Nephron progenitor cell (in vitro differentiated cells): ENCODE results near the gene ZDHHC23.

ENCODE experiments used
- DNase-seq: peaks from one replicate; pipeline ENCODE4 v3.0.0; 2021
- H3K27ac Mint-ChIP-seq: 2 replicates; pipeline ENCODE4 v1.8.0; 2021; ENCODE audit warnings: mild to moderate bottlenecking, moderate library complexity, mixed read lengths
- H3K27me3 Mint-ChIP-seq: 2 replicates; pipeline ENCODE4 v1.8.0; 2021; ENCODE audit warnings: mild to moderate bottlenecking, low read depth, mixed read lengths; ENCODE audit not compliant: poor library complexity
- H3K36me3 Mint-ChIP-seq: 2 replicates; pipeline ENCODE4 v1.8.0; 2021; ENCODE audit warnings: low read depth, mixed read lengths
- H3K4me1 Mint-ChIP-seq: 2 replicates; pipeline ENCODE4 v1.8.0; 2021; ENCODE audit warnings: mixed read lengths
- H3K4me3 Mint-ChIP-seq: 2 replicates; pipeline ENCODE4 v1.8.0; 2021; ENCODE audit warnings: mild to moderate bottlenecking, moderate library complexity, mixed read lengths
- H3K9me3 Mint-ChIP-seq: 2 replicates; pipeline ENCODE4 v1.8.0; 2021; ENCODE audit warnings: mild to moderate bottlenecking, moderate library complexity, mixed read lengths
- TF ChIP-seq, protein P1 (sequence below): fragments of 200-600 bp; sonication (generic); IDR thresholded peaks from 2 replicates; pipeline ENCODE4 v1.5.0; 2021; ENCODE audit warnings: antibody characterized with exemption

ZDHHC23 gene

DNA sequence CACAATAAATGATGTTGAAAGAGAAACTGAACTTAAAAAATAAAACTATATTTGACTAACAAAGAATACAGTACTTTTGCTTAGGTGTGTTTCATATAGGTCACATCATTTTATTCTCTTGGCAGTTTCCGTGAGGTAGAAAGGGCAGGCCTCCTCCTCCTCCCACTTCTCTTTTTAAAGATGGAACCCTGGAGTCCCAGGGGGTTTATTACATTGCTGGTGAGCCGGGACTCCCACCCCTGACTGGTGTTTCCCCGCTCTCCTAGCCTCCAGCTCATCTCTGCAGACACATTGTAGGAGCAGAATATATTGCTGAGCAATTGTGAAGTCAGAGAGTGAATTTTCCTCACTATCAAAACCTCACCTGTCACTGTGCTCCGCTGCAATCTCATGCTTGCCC lies 30.0 kb downstream of the ZDHHC23 start:
- Mint-ChIP-seq H3K4me1 (no peaks in the 10 kb centered on the region), H3K27me3 (peaks cover 3% of the 10 kb centered on the region), H3K27ac (no peak overlapping the region), H3K9me3 (peaks cover 21% of the 10 kb centered on the region), H3K4me3 (no peak overlapping the region), H3K36me3 (peaks cover 39% of the 10 kb centered on the region)
- TF ChIP-seq, protein P1, sequence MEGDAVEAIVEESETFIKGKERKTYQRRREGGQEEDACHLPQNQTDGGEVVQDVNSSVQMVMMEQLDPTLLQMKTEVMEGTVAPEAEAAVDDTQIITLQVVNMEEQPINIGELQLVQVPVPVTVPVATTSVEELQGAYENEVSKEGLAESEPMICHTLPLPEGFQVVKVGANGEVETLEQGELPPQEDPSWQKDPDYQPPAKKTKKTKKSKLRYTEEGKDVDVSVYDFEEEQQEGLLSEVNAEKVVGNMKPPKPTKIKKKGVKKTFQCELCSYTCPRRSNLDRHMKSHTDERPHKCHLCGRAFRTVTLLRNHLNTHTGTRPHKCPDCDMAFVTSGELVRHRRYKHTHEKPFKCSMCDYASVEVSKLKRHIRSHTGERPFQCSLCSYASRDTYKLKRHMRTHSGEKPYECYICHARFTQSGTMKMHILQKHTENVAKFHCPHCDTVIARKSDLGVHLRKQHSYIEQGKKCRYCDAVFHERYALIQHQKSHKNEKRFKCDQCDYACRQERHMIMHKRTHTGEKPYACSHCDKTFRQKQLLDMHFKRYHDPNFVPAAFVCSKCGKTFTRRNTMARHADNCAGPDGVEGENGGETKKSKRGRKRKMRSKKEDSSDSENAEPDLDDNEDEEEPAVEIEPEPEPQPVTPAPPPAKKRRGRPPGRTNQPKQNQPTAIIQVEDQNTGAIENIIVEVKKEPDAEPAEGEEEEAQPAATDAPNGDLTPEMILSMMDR: no peak
- no peak for DNase-seq

GRCh38 chr3:113979916-113980315 lies 32.1 kb downstream of the ZDHHC23 start:
- H3K4me1 Mint-ChIP-seq: no peaks in the 10 kb centered on the region
- H3K4me3 Mint-ChIP-seq: no peak overlapping the region
- H3K36me3 Mint-ChIP-seq: peaks cover 28% of the 10 kb centered on the region
- TF ChIP-seq, protein P1: no peak
- no peak for DNase-seq
- H3K27me3 Mint-ChIP-seq: peaks cover 3% of the 10 kb centered on the region
- H3K27ac Mint-ChIP-seq: peak overlapping the region; percentile 38
- H3K9me3 Mint-ChIP-seq: peaks cover under 1% of the 10 kb centered on the region

DNA sequence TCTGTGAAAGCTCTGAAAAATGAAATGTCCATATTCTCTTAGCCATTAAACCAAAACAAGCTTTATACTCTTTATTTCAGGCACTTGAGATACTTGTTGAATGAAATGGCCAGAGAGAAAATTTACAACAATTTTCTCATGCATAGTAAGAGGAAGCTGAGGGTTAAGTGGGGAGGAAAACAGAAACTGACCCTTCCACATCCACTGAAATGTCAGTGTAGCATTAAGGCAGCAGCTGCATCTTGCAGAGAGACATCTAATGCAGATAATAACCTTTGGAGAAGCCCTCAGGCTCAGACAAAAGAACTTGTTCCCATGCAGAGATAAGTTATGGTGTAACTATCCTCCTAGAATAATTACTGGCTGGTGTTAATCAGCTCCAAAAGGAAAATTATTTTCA lies 34.0 kb downstream of the ZDHHC23 start:
- no peak overlapping the region for H3K4me3 Mint-ChIP-seq
- peaks cover 35% of the 10 kb centered on the region for H3K36me3 Mint-ChIP-seq
- no peaks in the 10 kb centered on the region for H3K4me1 Mint-ChIP-seq
- no peak overlapping the region for H3K27ac Mint-ChIP-seq
- TF ChIP-seq, protein P1: no peak
- H3K27me3 Mint-ChIP-seq: no peaks in the 10 kb centered on the region
- no peak for DNase-seq
- H3K9me3 Mint-ChIP-seq: no peaks in the 10 kb centered on the region

DNA sequence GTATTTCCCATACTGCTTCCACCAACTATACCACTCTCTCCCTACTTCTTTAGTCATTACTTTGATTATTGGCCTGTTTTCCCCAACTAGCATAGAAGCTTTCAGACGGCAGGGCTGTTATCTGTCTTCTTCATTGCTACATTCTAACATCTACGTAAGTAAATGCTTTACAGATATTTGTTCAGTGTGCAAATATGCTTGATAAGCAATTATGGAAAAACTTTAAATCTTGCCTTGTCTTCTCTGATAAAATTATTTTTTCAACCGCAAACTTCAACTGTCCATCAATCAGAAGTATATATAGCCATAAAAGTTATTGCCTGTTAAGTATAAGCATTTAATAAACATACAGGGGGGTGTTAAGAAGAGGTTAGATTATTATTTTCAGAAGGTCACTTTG lies 35.7 kb downstream of the ZDHHC23 start:
- Mint-ChIP-seq H3K4me3 (no peak overlapping the region), H3K4me1 (no peaks in the 10 kb centered on the region), H3K27ac (no peak overlapping the region), H3K9me3 (peaks cover 4% of the 10 kb centered on the region), H3K36me3 (peaks cover 37% of the 10 kb centered on the region), H3K27me3 (no peaks in the 10 kb centered on the region)
- TF ChIP-seq, protein P1: no peak
- DNase-seq: no peak

GRCh38 chr3:113985541-113985940 lies 37.7 kb downstream of the ZDHHC23 start:
- Mint-ChIP-seq H3K9me3 (peaks cover 4% of the 10 kb centered on the region), H3K27ac (no peak overlapping the region), H3K4me3 (no peak overlapping the region), H3K27me3 (no peaks in the 10 kb centered on the region), H3K36me3 (peaks cover 29% of the 10 kb centered on the region), H3K4me1 (no peaks in the 10 kb centered on the region)
- DNase-seq: no peak
- TF ChIP-seq, protein P1: no peak

DNA sequence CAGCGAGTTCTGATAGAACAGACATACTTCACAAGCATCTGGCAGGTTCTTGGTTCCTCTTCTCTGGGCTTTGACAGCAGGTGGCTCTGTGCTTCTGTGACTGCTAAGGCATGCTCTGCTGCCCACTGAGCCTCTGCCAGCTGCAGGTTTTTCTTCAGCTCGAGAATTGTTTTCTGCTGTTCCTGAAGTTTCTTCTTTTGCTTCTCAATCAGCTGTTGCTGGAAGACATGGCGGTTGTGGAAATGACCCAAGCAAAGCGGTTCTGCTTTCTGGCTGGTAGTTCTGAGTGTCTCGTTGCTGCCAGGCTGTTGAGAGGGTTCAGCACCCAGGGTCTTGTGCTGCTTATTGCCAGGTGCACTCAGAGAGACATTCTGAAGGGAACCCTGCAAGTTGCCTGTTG lies 57.7 kb downstream of the ZDHHC23 start:
- DNase-seq: no peak
- H3K4me3 Mint-ChIP-seq: no peak overlapping the region
- no peaks in the 10 kb centered on the region for H3K27me3 Mint-ChIP-seq
- H3K27ac Mint-ChIP-seq: no peak overlapping the region
- H3K9me3 Mint-ChIP-seq: peaks cover 6% of the 10 kb centered on the region
- H3K4me1 Mint-ChIP-seq: no peaks in the 10 kb centered on the region
- TF ChIP-seq, protein P1: no peak
- peaks cover 27% of the 10 kb centered on the region for H3K36me3 Mint-ChIP-seq
